ENCODE data around the gene NNAT. TPM values are rescaled to one million over a fixed set of nuclear protein-coding genes. Genes with fewer than 3 reads are reported as not detected.
A peak's percentile ranks its signal among the peaks of the same experiment; 100 is the strongest.

NNAT gene
- total RNA-seq, 4 donors from 2014 or later: 1.5 to 10.5 TPM; not detected in 2

DNA sequence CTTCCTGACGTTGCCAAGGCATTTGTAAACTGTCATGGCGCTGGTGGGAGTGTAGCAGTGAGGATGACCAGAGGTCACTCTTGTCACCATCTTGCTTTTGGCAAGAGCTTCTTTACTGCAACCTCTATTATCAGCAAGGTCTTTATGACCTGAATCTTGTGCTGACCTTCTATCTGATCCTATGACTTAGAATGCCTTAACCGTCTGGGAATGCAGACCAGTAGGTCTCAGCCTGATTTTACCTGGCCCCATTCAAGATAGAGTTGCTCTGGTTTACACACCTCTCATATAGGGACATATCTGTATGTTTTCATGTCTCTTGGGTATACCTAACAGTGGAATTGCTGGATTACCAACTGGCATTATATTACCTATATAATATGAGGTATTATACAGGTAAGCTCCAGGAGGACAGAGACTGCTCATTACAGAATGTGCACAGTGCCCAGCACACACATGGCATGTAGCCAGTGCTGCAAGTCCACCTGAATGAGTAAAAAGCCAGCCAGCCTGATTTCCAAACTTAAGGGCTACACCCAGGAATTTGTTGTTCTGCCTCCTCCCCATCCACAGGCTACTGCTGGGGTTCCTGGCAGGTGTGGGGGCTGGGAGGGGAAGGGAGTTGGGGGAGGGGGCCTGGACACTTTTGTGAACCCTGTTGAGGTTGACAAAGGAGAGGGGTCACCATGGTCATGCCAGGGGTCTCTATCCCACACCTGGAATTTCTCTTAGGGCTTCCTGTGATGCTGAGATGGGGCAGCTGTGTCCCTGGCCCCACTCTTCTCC, 41.8 kb downstream of the NNAT start:
- H3K27ac ChIP-seq: no peak overlapping the region
- H3K27me3 ChIP-seq: peaks cover 0 to 9% of the 10 kb centered on the region in 2 donors
- intact Hi-C loops (cut with DNase I; ENCODE audit: low total_unique reads): no loop called here
- no peaks in the 10 kb centered on the region for H3K4me1 ChIP-seq
- no peak overlapping the region for H3K4me3 ChIP-seq
- no peak for TF ChIP-seq CTCF (IDR thresholded peaks at IDR 0.05)
- no peak for TF ChIP-seq POLR2A (IDR thresholded peaks at IDR 0.05)
- no peaks in the 10 kb centered on the region for H3K9me3 ChIP-seq
- H3K36me3 ChIP-seq: no peaks in the 10 kb centered on the region
- no peak for DNase-seq

DNA sequence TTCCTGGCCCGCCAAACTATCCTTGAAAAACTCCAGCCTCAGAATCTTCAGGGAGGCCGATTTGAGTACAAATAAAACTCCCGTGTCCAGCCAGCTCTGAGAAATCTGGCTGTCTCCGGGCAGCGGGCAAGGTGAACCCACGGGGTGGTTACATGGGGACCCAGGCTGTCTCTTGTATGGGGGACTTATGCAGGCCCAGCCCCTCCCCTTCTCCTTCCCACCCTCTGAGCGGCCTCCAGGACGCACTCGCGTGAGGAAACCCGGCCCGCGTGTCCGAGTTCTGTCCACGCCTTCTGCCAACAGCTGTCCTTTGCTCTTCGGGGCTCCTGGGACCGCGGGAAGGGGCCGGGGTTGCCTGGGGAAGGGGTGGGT, 43.0 kb downstream of the NNAT start:
- Histone ChIP-seq H3K4me1 (no peaks in the 10 kb centered on the region), H3K27ac (no peak overlapping the region), H3K36me3 (no peaks in the 10 kb centered on the region), H3K9me3 (no peaks in the 10 kb centered on the region), H3K4me3 (no peak overlapping the region), H3K27me3 (peaks cover 0 to 9% of the 10 kb centered on the region in 2 donors)
- intact Hi-C loops (cut with DNase I; ENCODE audit: low total_unique reads): no loop called here
- DNase-seq: no peak
- no peak for TF ChIP-seq CTCF (IDR thresholded peaks at IDR 0.05)
- TF ChIP-seq POLR2A (IDR thresholded peaks at IDR 0.05): no peak

DNA sequence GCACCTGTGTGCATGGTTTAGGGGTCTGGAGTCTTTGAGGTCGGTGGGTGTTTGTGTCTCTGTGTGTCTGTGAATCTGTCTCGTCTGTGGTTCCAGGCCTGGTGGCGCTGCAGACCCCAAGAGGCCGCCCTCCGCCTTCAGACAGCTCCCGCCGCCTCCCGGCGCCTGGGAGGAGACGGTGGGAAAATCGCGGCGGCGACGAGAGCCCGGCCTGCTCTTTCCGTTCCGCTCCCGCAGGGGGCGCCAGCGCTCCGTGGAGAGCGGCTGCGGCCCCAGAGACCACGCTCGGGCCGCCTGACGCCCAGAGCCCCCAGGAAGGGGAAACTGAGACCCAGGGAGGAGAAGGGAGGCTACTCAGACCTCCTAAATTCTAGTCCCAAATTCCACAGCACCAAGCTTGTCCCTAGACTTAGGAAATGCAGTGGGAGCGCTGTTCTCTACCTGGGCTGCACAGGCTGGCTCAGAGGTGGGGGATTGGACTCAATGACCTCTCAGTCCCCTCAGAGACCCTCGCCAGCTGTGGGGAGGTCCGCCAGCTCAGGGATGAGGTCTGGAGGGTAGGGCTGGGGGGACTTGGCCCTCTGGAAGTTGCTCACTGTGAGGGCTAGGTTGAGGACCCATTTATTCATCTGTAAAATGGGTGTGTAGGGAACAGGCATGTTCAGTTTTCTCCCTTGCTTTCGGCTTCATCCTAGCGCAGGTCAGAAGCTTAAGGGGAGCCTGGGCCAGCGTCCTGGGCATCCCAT, 43.5 kb downstream of the NNAT start:
- TF ChIP-seq POLR2A (IDR thresholded peaks at IDR 0.05) (no peak), CTCF (IDR thresholded peaks at IDR 0.05) (peak; percentile 61 to 87 (median 81))
- no peak overlapping the region for H3K27ac ChIP-seq
- no peaks in the 10 kb centered on the region for H3K9me3 ChIP-seq
- H3K4me3 ChIP-seq: no peak overlapping the region
- peaks cover 0 to 9% of the 10 kb centered on the region in 2 donors for H3K27me3 ChIP-seq
- intact Hi-C loops (cut with DNase I; ENCODE audit: low total_unique reads): no loop called here
- H3K4me1 ChIP-seq: no peaks in the 10 kb centered on the region
- no peaks in the 10 kb centered on the region for H3K36me3 ChIP-seq
- peak in 1 of 2 donors; percentile 44 for DNase-seq

DNA sequence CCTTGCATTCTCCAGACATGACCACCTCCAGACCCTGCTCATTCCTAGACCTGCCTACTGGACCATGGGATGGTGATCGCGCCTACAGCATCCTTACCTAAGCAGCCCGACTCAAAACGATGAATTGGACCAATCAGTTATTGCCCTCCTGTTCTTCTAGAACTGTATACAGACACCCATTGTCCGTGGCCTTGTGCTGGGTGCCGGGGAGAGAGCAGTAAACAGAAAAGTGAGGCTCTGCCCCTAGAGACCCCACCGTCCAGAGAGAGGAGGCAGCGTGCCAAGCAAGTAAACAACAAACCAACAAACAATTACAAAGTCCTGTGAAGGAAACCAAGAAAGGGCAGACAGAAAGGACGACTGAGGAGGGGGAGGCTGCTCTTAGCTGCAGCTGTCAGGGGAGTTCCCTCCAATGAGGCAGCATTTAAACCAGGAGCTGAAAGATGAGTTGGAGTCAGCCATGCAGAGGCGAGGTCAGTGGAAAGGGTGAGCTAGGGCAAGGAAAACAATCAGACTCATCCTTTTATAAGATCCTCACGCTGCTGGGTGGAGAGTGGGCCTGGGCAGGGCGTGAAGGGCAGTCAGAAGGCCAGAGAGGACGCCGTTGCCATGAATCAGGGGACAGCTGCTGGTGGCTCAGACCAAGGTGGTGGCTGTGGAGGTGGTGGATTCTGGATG, 44.2 kb downstream of the NNAT start:
- no peak overlapping the region for H3K27ac ChIP-seq
- H3K4me1 ChIP-seq: no peaks in the 10 kb centered on the region
- TF ChIP-seq POLR2A (IDR thresholded peaks at IDR 0.05) (no peak), CTCF (IDR thresholded peaks at IDR 0.05) (no peak)
- no peak for DNase-seq
- no peaks in the 10 kb centered on the region for H3K9me3 ChIP-seq
- no peaks in the 10 kb centered on the region for H3K36me3 ChIP-seq
- no peak overlapping the region for H3K4me3 ChIP-seq
- intact Hi-C loops (cut with DNase I; ENCODE audit: low total_unique reads): no loop called here
- H3K27me3 ChIP-seq: peaks cover 0 to 9% of the 10 kb centered on the region in 2 donors

Data from uterus (tissue), 4 donors.